A204.1 (cell line): Measurements from ENCODE around the gene DDR1.

Source experiments
- FAIRE-seq: peaks from 2 replicates; lab custom pipeline; 2012; peaks lifted over from hg19 to GRCh38; lab: Jason Lieb, UNC

The DDR1 gene

DNA sequence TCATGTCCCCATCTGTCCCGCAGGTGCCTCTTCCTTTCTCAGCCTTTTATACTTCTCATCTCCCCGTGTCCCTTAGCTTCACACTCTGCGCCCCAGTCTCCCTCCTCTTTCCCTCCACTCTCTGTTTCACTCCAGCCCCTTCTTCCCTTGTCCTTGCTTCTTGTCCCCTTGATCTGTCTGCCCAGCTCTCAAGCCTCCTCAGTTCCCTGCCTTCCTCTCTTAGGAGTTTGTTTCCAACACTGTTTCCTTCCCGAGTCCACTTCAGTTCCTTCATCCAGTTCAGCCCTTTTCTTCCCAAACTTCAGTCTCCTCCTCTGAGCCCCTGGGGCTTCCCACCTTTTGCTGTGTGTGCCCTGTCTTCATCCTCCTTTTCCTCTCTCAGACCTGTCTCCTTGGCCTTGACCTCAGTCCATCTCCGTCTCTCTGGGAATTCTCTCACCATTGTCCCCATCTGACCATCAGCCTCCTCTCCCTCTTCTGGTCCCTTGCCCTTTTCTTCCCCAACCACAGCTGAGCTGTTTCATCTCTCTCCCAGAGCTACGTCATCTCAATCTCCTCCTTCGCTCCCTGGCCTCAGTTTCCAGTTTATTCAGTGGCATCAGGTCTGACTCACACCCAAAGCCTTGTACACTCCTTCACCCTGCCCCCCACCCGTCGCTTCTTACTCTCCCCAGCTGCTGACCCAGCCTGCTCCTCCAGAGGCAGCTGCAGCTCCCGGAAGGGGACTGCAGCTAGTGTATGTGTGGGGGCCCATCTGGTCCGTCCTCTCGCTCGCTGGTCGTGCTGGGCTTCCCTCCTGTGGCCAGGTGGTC is 2.7 kb upstream of the DDR1 start:
- FAIRE-seq = no peak

DNA sequence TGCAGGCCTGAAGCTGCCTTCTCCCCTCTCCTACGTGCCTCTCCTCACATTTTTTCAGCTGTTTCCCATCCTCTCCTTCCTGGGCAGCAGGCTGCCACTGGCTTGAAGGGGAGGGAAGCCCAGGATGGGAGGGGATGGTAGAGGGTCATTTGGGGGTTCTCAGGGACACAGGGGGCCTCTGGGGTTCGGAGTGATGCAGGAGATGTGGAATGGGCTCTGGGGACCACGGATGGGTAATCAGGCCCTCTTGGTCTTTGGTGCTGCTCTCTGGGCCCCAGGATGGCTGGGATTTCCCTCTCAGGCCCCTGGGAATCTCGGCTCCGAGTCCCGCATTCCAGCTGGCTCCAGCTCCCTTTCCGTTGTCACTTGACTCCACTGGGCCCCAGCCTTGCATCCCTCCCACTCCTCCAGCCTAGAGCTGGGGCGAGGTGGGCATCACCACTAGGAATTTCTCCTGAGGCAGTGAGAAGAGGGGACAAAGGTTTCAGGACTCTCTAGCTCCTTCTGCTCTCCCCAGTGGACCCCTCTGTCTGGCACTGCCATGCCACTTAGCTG is 2.0 kb upstream of the DDR1 start:
- FAIRE-seq = no peak

DNA sequence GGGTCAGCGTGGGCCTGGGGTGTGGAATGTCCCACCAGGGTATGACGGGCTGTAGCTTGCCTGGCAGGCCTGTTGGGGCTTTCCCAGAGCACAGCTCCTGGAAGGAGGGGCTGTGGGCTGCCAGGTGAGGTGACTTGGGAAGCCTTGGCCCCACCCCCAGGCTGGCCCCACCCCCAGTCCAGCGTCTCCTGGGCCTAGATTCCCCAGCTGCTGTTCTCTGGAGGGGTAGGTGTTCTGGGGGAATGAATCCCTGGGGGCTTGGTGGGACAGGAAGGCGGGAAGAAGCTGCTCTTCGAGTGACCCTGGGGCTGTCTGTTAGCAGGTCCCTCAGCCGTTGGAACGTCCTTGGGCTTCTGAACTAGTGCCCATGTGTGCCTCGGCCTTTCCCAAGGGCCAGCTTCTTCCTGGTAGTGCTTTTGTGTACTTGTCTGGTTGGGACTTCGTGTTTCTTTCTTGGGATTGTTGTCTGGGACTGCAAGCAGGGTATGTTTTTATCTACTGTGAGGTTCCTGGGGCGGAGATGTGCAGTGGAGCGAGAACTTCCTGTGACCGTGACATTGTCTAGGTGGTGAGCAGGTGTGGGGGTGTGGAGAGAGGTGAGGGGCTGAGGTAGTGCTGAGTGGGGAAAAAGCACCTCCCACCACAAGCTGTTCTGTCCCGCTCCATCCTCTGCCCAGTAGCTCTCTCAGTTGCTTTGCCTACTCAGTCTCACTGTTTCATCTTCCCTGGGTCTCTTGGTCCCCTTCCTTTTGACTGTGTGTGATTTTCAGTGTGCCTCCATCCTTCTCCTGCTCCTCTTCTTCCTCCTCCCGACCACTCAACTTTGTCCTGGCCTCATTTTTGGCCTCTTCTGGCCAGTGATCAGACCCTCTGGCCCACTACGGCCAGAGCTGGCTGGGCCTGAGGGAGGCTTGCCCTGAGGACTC is 1.3 kb upstream of the DDR1 start:
- FAIRE-seq = no peak

DNA sequence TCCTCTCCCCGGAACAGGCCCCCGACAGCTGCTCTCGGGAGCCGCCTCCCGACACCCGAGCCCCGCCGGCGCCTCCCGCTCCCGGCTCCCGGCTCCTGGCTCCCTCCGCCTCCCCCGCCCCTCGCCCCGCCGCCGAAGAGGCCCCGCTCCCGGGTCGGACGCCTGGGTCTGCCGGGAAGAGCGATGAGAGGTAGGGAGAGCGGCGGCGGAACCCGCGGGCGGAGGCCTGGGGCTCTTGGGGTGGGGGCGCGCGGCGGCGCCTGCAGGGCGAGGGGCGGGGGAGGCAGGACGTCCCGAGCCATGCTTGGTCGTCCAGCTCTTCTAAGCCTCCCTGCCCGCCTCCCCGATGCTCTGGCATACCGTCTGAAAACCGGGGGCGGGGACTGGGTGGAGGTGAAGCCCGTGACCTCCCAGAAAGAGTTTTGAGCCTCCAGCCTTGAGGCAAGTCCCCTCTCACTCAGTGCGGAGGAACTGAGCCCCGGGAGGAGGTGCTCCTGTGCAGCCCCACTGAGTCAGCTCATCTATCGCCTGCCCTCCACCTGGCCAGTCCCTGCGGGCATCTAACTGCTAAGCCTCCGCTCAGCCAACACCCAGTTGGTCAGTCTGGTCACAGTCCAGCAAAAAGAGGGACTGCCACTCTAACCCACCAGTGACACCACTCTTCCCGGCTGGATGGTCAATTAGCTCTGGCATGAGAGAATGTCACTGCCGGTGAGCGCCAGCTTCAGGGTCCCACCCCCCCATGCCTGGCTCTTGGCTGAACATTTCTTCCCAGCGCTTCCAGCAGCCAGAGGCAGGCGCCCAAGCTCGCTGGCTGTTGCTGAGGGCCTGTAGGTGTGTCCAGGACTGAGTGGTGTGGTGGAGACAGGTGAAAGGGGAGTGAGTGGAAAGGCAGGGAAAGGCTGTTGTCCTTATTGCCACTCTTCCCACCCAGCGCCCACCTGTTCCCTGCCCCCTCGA is 482 bp downstream of the DDR1 start:
- no peak for FAIRE-seq

DNA sequence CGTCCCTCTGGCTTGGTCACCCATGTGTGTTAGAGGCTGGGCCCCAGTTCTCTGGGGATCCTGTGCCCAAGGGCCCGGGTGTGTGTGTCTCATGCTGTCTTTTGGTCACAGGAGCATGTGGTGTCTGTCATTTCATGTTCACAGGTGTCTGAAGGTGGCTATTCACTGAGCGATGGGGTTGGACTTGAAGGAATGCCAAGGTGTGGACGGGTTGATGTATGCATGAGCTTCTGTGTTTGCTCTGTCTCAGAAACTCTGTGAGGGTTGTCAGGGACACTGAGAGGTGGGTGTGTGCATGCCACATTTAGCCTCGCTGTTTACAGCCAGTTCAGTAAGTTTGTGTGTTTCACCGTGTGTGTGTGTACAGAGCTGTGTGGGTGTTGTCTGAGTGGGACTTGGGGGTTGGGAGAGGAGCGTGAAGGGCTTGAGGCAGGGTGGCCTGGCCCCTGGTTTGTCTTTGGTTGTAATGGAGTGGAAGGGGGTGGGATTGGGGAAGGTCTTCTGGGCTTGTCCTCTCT is 1.2 kb downstream of the DDR1 start:
- FAIRE-seq = no peak

DNA sequence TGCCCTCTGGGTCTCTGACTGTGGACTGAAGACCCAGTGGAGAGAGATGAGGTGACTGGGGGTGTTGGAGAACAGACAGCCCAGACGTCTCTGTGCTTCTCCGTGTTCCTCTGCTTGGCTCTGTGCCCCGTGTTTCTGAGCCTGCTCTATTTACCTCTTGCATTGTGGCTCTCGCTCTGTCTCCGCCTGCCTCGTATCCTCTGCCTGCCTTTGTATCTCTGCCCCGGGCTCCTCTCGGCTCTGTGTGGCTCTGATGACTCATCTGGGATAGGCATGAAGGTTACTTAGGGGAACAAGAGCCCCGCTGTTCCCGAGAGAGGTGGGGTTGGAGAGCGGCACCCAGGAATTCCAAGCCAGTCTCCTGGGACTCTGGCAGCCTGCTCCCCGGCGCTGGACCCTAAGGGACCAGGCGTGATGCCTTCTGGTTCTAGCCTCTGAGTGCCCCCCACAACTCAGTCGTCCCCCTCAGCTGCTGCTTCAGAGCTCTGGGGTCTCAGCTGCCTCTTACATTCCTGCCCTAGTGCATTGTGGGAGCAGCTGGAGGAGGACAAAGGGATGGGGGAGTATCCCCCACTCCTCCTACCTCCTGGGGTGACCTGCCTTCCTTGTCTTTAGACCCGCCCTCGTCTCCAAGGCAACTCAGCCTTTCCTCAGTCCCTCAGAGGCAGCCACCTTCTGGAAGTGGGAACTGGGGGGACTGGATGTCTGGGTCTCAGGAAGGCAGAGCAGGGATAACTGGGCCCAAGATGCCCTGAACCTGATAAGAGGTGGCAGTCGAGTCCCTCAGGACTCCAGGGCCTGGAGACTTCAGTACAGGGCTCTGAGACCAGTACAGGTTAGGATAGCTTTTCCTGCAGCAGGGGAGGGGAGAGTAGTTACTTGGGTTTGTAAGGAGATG is 1.9 kb downstream of the DDR1 start:
- no peak for FAIRE-seq

DNA sequence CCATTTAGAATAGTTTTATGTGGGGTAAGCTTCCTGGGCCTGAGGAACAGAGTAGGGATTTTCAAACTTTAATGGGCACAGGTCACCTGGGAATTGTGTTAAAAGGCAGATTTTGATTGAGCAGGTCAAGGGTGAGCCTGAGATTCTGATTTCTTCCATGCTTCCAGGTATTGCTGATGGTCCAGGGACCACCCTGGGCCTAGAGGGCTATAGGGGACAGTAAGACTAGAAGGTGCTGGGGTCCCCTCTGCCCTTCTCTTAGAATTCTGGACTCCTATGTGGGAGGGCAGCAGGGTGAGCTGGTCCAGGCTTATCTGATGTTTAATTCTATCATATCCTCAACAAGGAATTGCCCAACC is 2.6 kb downstream of the DDR1 start:
- no peak for FAIRE-seq

DNA sequence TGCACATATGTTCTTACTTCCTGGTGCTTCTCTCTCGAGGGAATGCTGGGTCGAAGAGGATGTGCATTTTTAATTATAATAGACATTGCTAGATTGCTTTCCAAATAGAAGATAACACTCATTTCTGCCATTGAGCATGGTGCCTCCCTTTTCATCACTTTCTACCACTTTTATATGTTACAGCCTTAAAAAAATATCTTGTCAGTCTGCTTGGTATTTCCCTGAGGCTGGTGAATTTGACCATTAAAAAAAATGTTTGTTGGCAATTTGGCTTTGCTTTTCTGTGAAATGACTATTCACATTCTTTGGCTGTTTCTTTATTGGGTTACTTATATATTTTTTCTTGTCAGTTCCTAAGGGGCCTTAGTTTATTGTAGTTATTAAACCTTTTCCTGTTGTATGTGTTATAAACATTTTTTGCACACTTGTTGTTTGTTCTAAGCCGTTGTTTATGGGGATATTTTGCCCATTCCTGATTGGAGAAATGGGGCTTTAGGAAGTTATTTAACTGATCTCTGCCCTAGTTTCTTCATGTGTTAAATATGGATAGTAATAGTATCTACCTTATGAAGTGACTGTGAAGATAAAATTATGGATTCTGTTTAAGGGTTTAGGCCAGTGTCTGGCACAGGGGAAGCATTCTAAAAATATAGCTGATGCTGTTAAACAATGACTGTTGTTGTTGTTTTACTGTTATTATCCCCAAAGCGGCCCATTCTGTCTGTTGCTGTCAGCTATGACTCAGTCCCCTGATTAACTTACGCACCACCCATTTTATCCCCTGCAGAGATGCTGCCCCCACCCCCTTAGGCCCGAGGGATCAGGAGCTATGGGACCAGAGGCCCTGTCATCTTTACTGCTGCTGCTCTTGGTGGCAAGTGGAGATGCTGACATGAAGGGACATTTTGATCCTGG is 3.8 kb downstream of the DDR1 start:
- FAIRE-seq = no peak

DNA sequence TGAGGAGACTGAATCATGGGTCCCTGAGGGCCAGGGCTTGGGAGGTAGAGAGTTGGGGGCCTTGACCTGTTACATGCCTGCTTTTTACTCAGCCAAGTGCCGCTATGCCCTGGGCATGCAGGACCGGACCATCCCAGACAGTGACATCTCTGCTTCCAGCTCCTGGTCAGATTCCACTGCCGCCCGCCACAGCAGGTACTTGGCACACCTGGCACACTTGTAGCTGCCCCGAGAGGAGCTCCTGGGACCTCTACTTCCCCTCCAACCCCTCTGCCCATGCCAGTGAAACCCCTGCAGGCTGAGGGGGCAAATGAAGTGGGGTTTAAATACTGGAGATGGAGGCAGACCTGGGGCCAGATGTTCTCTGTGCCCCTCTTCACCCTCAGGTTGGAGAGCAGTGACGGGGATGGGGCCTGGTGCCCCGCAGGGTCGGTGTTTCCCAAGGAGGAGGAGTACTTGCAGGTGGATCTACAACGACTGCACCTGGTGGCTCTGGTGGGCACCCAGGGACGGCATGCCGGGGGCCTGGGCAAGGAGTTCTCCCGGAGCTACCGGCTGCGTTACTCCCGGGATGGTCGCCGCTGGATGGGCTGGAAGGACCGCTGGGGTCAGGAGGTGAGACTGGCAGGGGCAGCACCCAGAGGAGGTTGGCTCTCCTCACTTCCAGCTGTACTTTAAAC is 4.6 kb downstream of the DDR1 start:
- no peak for FAIRE-seq

DNA sequence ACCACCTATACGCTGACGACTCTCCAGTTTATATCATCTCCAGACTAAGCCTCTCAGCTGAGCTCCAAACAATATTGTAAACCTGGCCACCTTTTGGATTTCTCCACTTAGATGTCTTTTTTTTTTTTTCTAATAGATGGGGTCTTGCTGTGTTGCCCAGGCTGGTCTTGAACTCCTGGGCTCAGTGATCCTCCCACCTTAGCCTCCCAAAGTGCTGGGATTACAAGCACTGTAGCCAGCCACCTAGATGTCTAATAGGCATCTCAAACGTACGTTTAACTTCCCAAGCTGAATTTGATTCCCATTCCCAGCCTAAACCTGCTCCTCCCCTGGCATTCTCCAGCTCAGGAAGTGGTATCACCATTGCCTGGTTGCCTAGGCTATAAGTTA is 5.2 kb downstream of the DDR1 start:
- no peak for FAIRE-seq

DNA sequence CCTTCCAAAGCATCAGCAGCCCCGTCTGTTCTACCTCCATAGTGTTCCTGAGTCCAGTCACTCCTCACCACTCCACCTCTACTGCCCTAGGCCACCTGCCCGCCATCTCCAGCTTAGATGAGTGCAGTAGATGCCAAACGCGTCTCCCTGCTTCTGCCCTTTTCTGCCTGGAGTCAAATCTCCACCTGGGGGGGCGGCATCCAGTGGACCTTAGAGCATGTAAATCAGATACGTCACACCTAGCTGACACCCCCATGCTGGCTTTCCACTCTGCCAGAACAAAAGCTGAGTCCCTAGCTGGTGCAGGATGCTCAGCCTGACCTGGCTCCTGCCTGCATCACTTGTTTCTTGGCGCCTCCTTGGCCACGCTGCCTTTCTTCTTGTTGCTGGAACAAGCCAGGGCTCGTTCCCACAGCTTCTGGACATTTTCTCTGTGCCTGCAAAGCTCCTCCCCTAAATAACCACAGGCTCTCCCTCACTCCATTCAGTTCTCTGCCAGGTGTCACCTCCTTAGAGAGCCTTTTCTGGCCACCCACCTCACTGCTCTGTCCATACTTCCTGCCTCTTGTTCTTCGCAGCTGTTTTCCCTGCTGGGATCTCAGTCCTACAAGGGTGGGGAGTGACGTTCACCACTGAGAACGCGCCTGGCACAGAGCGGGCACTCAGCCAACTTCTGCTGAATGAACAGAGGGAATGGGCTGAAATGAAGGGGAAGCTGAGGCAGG is 5.8 kb downstream of the DDR1 start:
- no peak for FAIRE-seq

DNA sequence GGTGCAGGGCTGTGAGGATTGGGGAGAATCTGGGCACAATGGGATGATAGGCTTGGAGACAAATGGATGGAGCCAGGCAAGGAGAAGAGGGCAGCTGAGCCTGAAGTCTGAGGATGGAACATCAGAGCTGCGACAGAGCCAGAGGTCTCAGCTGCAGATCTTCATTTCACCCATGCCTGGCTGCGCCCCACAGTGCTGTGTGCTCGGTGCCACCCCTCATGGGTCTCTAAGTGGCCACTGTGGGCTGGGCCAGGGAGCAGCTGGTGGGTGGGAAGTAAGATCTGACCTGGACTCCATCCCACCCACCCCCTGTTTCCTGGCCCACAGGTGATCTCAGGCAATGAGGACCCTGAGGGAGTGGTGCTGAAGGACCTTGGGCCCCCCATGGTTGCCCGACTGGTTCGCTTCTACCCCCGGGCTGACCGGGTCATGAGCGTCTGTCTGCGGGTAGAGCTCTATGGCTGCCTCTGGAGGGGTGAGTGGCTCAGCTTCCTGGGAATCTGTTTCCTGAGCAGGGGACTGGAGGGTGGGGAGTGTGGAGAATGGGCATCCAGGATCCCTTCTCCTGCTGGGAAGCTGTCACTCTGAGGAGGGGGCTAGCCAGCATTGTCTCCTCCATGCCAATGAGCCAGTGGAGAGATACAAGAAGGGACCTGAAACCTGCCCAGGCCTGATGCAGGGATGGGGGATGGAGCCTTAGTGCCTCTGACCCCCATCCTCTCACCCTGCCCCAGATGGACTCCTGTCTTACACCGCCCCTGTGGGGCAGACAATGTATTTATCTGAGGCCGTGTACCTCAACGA is 6.5 kb downstream of the DDR1 start:
- FAIRE-seq = no peak

DNA sequence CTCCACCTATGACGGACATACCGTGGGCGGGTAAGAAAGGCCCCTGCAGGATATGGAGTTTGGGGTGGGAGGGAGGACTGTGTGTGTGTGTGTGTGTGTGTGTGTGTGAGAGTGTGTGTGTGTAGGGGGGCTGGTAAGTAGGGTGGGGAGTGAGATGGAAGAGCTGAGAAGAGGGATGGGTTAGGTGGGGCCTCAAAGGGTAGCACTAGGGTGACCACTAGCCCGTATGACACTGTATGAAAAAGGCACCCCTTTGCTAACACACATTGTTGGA is 7.1 kb downstream of the DDR1 start:
- FAIRE-seq = no peak

DNA sequence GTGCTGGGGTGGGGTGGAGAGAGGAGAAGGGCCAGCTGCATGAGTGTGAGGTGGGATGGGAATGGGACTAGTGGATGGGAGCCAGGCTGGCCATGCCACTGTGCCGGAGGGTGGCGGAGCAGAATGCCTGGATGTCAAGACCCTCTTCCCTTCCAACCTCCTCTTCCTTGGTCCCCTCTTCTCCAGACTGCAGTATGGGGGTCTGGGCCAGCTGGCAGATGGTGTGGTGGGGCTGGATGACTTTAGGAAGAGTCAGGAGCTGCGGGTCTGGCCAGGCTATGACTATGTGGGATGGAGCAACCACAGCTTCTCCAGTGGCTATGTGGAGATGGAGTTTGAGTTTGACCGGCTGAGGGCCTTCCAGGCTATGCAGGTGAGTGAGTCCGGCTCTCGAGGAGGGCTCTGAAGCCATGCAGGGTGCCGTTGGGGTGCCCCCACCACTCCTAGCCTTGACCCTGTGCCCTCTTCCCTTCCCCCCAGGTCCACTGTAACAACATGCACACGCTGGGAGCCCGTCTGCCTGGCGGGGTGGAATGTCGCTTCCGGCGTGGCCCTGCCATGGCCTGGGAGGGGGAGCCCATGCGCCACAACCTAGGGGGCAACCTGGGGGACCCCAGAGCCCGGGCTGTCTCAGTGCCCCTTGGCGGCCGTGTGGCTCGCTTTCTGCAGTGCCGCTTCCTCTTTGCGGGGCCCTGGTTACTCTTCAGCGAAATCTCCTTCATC is 7.7 kb downstream of the DDR1 start:
- no peak for FAIRE-seq

DNA sequence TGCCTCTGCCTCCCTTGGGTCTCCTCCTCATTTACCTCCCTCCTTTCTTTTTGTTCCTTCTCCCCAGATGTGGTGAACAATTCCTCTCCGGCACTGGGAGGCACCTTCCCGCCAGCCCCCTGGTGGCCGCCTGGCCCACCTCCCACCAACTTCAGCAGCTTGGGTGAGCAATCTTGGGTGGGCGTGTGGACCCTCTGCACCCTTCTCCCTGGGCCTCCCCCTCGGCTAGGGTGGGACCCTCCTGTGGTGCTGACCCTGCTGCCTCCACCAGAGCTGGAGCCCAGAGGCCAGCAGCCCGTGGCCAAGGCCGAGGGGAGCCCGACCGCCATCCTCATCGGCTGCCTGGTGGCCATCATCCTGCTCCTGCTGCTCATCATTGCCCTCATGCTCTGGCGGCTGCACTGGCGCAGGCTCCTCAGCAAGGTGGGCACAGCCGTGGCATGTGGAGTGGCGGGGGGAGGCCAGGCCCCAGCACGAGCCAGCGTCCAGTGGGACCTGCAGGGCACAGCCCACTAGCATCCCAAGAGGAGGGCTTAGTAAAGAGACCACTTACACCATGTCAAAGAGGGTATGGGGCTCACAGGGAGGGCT is 8.8 kb downstream of the DDR1 start:
- no peak for FAIRE-seq

DNA sequence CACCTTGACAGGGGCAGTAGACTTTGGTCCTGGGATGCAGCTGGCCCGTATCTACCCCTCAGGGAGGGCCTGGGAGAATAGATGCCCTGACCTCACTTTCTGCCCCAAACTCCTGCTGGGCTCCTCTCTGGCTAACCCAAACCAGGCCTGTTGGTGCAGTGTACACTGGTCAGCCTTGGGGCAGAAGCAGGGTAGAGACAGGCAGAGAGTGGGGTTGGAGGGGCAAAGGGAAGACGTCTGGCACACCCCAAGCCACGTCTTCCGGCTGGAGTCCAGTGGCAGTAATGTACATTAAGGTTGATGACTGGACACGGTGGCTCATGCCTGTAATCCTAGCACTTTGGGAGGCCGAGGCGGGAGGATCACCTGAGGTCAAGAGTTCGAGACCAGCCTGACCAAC is 9.3 kb downstream of the DDR1 start:
- FAIRE-seq = no peak

DNA sequence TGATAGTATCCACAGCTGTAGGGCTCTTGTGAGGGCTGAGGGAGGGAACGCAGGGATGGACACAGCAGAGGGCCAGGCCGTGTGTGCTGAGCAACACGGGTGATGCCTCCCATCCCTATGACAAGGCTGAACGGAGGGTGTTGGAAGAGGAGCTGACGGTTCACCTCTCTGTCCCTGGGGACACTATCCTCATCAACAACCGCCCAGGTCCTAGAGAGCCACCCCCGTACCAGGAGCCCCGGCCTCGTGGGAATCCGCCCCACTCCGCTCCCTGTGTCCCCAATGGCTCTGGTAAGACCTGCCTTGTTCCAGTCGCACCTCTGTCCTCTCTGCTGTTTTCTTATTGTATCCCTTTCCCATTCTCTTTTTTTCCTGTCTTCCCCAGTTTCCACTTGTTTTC is 10.1 kb downstream of the DDR1 start:
- FAIRE-seq = no peak
